BJ (cell line): ENCODE measurements around the gene ADPRHL1. TPM values are rescaled to one million over a fixed set of nuclear protein-coding genes. Genes with fewer than 3 reads are reported as not detected.
A peak's percentile ranks its signal among the peaks of the same experiment; 100 is the strongest.

ENCODE experiments used
- CTCF ChIA-PET: fragments of 350-600 bp; formaldehyde crosslinking; extraction: SDS; loops from one replicate; lab custom pipeline; 2021; ENCODE audit warnings: antibody characterized with exemption, inconsistent platforms; lab: Yijun Ruan, JAX
- POLR2A ChIA-PET: fragments of 300-600 bp; sonication (Branson Sonifier 250); formaldehyde crosslinking; extraction: SDS; loops from one replicate; lab custom pipeline; 2021; ENCODE audit warnings: antibody characterized with exemption; lab: Charles Lee
- DNase-seq: peaks from one replicate; pipeline ENCODE4 v3.0.0-alpha.2; 2011; ENCODE audit warnings: low read depth
- H3K27me3 ChIP-seq: 2 replicates; pipeline ENCODE4 v1.6.0; 2011; ENCODE audit warnings: low read length; ENCODE audit not compliant: control insufficient read depth, insufficient read depth
- H3K36me3 ChIP-seq: 2 replicates; pipeline ENCODE4 v1.5.1; 2011; ENCODE audit warnings: low read length; ENCODE audit not compliant: control insufficient read depth, insufficient read depth
- H3K4me3 ChIP-seq: 2 replicates; pipeline ENCODE4 v1.5.1; 2011; ENCODE audit warnings: low read depth, mild to moderate bottlenecking, control low read depth, low read length
- CTCF ChIP-seq: IDR thresholded peaks from 2 replicates; pipeline ENCODE4 v1.5.1; 2011; ENCODE audit warnings: low read depth, mild to moderate bottlenecking, control low read depth, inconsistent platforms, low read length, moderate library complexity; ENCODE audit not compliant: insufficient read depth
- polyA plus RNA-seq: library from polyadenylated mRNA; depleted of rRNA; stranded (reverse); fragments of >200 nt; gene quantifications from 2 replicates; pipeline ENCODE4 v1.2.3, GENCODE V29; 2011

The ADPRHL1 gene
- polyA plus RNA-seq, 1 experiment: 1.1 TPM

- no peak for DNase-seq
- no peak for TF ChIP-seq CTCF
- H3K36me3 ChIP-seq: no peaks in the 10 kb centered on the region
- CTCF ChIA-PET: interaction anchor here (0.9 kb wide), 1 partner anchor 11 kb away, joined by 3 read pairs; no protein-coding TSS in a partner anchor
- H3K27me3 ChIP-seq: no peaks in the 10 kb centered on the region
- no peak overlapping the region for H3K4me3 ChIP-seq
- POLR2A ChIA-PET: no interaction called here
These were observed 40.0 kb downstream of the ADPRHL1 start for GRCh38 chr13:113413178-113413897.

DNA sequence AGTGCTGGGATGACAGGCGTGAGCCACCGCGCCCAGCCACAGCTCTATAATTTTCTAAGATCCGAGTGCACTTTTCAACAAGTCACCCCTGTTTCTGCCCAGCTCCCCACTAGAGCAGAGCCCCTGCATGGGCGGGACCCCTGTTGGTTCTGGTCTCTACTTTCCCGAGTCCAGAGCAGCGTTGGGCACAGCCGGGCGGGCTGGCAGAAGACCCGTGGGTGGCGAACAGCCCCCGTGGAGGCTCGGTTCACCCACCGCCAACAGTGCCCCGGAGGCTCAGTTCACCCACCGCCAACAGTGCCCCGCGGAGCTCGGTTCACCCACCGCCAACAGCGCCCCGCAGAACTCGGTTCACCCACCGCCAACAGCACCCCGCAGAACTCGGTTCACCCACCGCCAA lies 40.8 kb downstream of the ADPRHL1 start:
- Histone ChIP-seq H3K27me3 (no peaks in the 10 kb centered on the region), H3K4me3 (no peak overlapping the region), H3K36me3 (no peaks in the 10 kb centered on the region)
- ChIA-PET POLR2A (no interaction called here), CTCF (no interaction called here)
- no peak for TF ChIP-seq CTCF
- no peak for DNase-seq

DNA sequence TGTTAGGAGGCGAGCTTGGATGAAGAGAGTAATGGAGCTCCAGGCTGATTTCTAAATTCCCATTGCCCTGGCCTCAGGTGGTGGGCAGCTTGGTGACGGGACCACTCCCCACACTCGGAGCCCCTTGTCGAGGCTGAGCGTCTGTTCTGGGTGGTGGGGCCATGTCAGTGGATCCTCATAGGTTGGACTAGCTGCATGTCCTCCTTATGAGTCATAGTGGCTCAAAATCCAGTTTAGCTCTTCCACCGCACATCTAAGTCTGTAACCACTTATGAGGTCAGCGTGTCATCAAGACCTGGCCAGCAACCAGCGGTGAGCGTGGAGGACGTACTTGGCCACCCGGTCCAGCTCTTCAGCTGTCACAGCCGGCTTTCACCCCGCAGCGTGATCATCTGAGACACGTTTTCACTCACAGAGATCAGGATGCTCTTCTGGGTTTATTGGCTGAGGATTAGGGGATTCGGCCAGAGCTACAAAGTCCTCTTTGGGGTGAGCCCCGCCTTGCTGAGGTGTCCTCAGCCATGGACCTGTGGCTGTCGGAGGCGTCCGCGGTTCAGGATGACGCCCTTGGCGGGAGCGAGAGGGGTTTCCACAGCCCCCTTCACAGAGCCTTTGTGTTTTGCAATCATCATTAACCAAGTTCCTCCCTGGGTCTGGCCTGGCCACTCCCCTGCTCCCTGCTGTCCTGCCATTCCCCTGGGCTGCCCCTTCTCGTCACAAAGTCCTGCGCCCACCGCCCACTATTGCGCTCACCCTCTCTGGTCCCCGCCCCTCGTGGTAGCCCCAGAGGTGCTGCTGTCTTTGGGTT lies 41.9 kb downstream of the ADPRHL1 start:
- peak; percentile 91 for DNase-seq
- H3K4me3 ChIP-seq: no peak overlapping the region
- H3K27me3 ChIP-seq: no peaks in the 10 kb centered on the region
- no peaks in the 10 kb centered on the region for H3K36me3 ChIP-seq
- no peak for TF ChIP-seq CTCF
- ChIA-PET POLR2A (interaction anchor here (0.6 kb wide), 1 partner anchor 168 kb away, joined by 3 read pairs; no protein-coding TSS in a partner anchor), CTCF (interaction anchor here (0.7 to 4.4 kb wide), 4 partner anchors 9 to 18 kb away, joined by 3 to 24 read pairs (median 4); no protein-coding TSS in a partner anchor)

GRCh38 chr13:113410472-113411201 lies 42.7 kb downstream of the ADPRHL1 start:
- H3K36me3 ChIP-seq: no peaks in the 10 kb centered on the region
- no peak for TF ChIP-seq CTCF
- POLR2A ChIA-PET: interaction anchor here (0.6 to 1.5 kb wide), 4 partner anchors 11 to 235 kb away, joined by 3 to 15 read pairs (median 8); no protein-coding TSS in a partner anchor
- H3K4me3 ChIP-seq: peak overlapping the region; percentile 20
- CTCF ChIA-PET: interaction anchor here (0.7 to 4.4 kb wide), 5 partner anchors 9 to 42 kb away, joined by 3 to 24 read pairs (median 4); no protein-coding TSS in a partner anchor
- DNase-seq: no peak
- no peaks in the 10 kb centered on the region for H3K27me3 ChIP-seq

- no peak for DNase-seq
- TF ChIP-seq CTCF: no peak
- POLR2A ChIA-PET: no interaction called here
- Histone ChIP-seq H3K36me3 (no peaks in the 10 kb centered on the region), H3K27me3 (no peaks in the 10 kb centered on the region), H3K4me3 (no peak overlapping the region)
- CTCF ChIA-PET: interaction anchor here (4.4 kb wide), 1 partner anchor 15 kb away, joined by 24 read pairs; no protein-coding TSS in a partner anchor
These were observed 44.7 kb downstream of the ADPRHL1 start for GRCh38 chr13:113408562-113408961.
